C4-2B (cell line): ENCODE measurements around the gene KRTAP4-1.

Experiments
- CTCF ChIP-seq: fragments of 450-650 bp; conservative IDR thresholded peaks from 2 replicates; pipeline ENCODE4 v1.5.1; 2017; ENCODE audit warnings: mild to moderate bottlenecking
- ZFX ChIP-seq: fragments of 450-650 bp; IDR thresholded peaks from 2 replicates; pipeline ENCODE4 v1.6.1; 2017

GRCh38 chr17:41226051-41226450 is 41.3 kb upstream of the KRTAP4-1 start:
- TF ChIP-seq CTCF (no peak), ZFX (no peak)
